DND-41 (cell line): ENCODE measurements around the gene SCNM1.

Experiments used
- ATAC-seq: fragments of 200-7000 bp; cut with Tn5 transposase; 3 replicates; pipeline ENCODE4 v1.9.1; 2021; ENCODE audit warnings: low read depth; ENCODE audit not compliant: insufficient read depth
- DNase-seq: peaks from one replicate; pipeline ENCODE4 v3.0.0-alpha.2; 2020
- H2AFZ ChIP-seq: 2 replicates; pipeline ENCODE4 v1.6.0; 2012; ENCODE audit warnings: low read depth, low read length
- H3K27ac ChIP-seq: 2 replicates; pipeline ENCODE4 v1.5.1; 2012; ENCODE audit warnings: low read length, inconsistent platforms
- H3K27me3 ChIP-seq: fragments of 200-600 bp; sonication (generic); 2 replicates; pipeline ENCODE4 v1.6.0; 2012; ENCODE audit warnings: low read length, mild to moderate bottlenecking, inconsistent platforms; ENCODE audit not compliant: insufficient read depth, poor library complexity
- H3K36me3 ChIP-seq: 2 replicates; pipeline ENCODE4 v1.5.1; 2012; ENCODE audit warnings: low read length, inconsistent platforms; ENCODE audit not compliant: insufficient read depth
- H3K4me1 ChIP-seq: 2 replicates; pipeline ENCODE4 v1.5.1; 2012; ENCODE audit warnings: mild to moderate bottlenecking, low read length; ENCODE audit not compliant: insufficient read depth
- H3K4me2 ChIP-seq: 2 replicates; pipeline ENCODE4 v1.6.0; 2012; ENCODE audit warnings: mild to moderate bottlenecking, moderate library complexity, low read length, inconsistent platforms; ENCODE audit not compliant: insufficient read depth
- H3K4me3 ChIP-seq, 2 experiments: fragments of 200-600 bp in 1 of 2; shearing (Covaris generic) in 1 of 2; 2 replicates each; pipeline ENCODE4 v1.5.1; 2012 to 2016; ENCODE audit warnings: inconsistent platforms in 2 of 2, low read length in 2 of 2, mild to moderate bottlenecking in 2 of 2, low read depth in 1 of 2, moderate library complexity in 1 of 2
- H3K79me2 ChIP-seq: 2 replicates; pipeline ENCODE4 v1.6.0; 2012; ENCODE audit warnings: low read length, inconsistent platforms; ENCODE audit not compliant: insufficient read depth
- H3K9ac ChIP-seq: 2 replicates; pipeline ENCODE4 v1.6.0; 2012; ENCODE audit warnings: low read depth, mild to moderate bottlenecking, inconsistent platforms, low read length, moderate library complexity
- H3K9me3 ChIP-seq: 2 replicates; pipeline ENCODE4 v1.5.1; 2012; ENCODE audit warnings: low read length, moderate library complexity, mild to moderate bottlenecking, inconsistent platforms; ENCODE audit not compliant: insufficient read depth, severe bottlenecking
- H4K20me1 ChIP-seq: 2 replicates; pipeline ENCODE4 v1.6.0; 2012; ENCODE audit warnings: low read length; ENCODE audit not compliant: insufficient read depth
- CTCF ChIP-seq: IDR thresholded peaks from 2 replicates; pipeline ENCODE4 v1.5.1; 2012; ENCODE audit warnings: borderline replicate concordance, low read length, moderate library complexity, mild to moderate bottlenecking; ENCODE audit not compliant: poor library complexity, severe bottlenecking; ENCODE audit errors: extremely low read depth
- EZH2 ChIP-seq: IDR thresholded peaks from 3 replicates; pipeline ENCODE4 v1.6.1; 2012; ENCODE audit warnings: borderline replicate concordance, low read depth, mild to moderate bottlenecking, moderate library complexity, low read length, inconsistent platforms; ENCODE audit not compliant: severe bottlenecking

Gene SCNM1

GRCh38 chr1:151165281-151165737 is 635 bp upstream of the SCNM1 start:
- H3K9ac ChIP-seq, result peak overlapping the region; percentile 71
- H3K79me2 ChIP-seq, result peaks cover 38% of the 10 kb centered on the region
- H3K27ac ChIP-seq, result peak overlapping the region; percentile 90
- TF ChIP-seq CTCF (no peak), EZH2 (no peak)
- no peaks in the 10 kb centered on the region for H3K9me3 ChIP-seq
- DNase-seq (peak; percentile 48), ATAC-seq (peak; percentile 38)
- no peaks in the 10 kb centered on the region for H4K20me1 ChIP-seq
- H3K4me1 ChIP-seq, result peaks cover 31% of the 10 kb centered on the region
- H3K36me3 ChIP-seq, result peaks cover 43% of the 10 kb centered on the region
- H3K27me3 ChIP-seq, result no peaks in the 10 kb centered on the region
- H3K4me3 ChIP-seq, result peak overlapping the region; percentile 89 to 91
- peak overlapping the region; percentile 91 for H2AFZ ChIP-seq
- H3K4me2 ChIP-seq, result peak overlapping the region; percentile 96

DNA sequence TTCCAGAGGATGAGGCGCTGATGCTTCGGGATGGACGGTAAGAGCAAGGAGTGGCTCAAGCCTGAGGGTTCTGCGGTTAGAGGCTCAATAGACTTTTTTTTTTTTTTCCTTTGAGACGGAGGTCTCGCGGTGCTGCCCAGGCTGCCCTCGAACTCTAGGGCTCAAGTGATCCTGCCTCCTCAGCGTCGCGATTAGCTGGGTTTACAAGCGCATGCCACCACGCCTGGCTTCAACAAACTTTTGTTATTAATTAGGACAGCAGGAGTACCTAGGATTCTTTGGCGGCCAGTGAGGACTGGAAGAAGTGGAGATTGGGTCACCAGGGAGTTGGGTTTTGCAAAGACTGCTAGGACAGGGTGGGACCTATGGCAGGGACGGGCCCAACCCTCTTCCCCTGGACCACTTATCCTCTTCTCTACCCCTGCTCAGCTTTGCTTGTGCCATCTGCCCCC is 587 bp downstream of the SCNM1 start:
- H3K36me3 ChIP-seq, result peaks cover 39% of the 10 kb centered on the region
- peak overlapping the region; percentile 96 for H3K4me2 ChIP-seq
- H3K27me3 ChIP-seq, result no peaks in the 10 kb centered on the region
- DNase-seq (peak; percentile 24), ATAC-seq (no peak)
- H3K9me3 ChIP-seq, result no peaks in the 10 kb centered on the region
- peak overlapping the region; percentile 91 for H2AFZ ChIP-seq
- no peak for TF ChIP-seq EZH2
- TF ChIP-seq CTCF, result no peak
- peak overlapping the region; percentile 75 for H3K27ac ChIP-seq
- peaks cover 38% of the 10 kb centered on the region for H3K79me2 ChIP-seq
- peak overlapping the region; percentile 89 to 91 for H3K4me3 ChIP-seq
- H4K20me1 ChIP-seq, result no peaks in the 10 kb centered on the region
- H3K4me1 ChIP-seq, result peaks cover 31% of the 10 kb centered on the region
- peak overlapping the region; percentile 71 for H3K9ac ChIP-seq

DNA sequence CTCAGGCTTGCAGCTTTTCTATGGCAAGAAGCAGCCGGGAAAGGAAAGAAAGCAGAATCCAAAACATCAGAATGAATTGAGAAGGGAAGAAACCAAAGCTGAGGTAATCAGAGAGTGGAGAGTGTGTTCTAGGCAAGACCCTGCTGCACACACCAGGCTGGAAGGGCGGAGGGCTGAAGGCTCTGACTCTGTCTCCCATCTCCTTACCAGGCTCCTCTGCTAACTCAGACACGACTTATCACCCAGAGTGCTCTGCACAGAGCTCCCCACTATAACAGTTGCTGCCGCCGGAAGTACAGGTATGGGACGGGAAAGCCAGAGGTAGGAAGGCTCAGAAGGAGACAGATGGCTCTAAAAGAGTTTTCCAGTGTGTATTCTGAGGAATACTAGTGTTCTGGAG is 1.2 kb downstream of the SCNM1 start:
- no peaks in the 10 kb centered on the region for H3K27me3 ChIP-seq
- TF ChIP-seq CTCF (no peak), EZH2 (no peak)
- no peak overlapping the region for H2AFZ ChIP-seq
- peak overlapping the region; percentile 96 for H3K4me2 ChIP-seq
- peak overlapping the region; percentile 89 to 91; a peak in 3 of 4 replicates for H3K4me3 ChIP-seq
- ATAC-seq (no peak), DNase-seq (no peak)
- H3K27ac ChIP-seq, result peak overlapping the region; percentile 75; the same call in 1 of the 2 replicates
- H3K79me2 ChIP-seq, result peaks cover 38% of the 10 kb centered on the region
- H3K36me3 ChIP-seq, result peaks cover 34% of the 10 kb centered on the region
- H3K9me3 ChIP-seq, result no peaks in the 10 kb centered on the region
- peaks cover 31% of the 10 kb centered on the region for H3K4me1 ChIP-seq
- H4K20me1 ChIP-seq, result no peaks in the 10 kb centered on the region
- H3K9ac ChIP-seq, result peak overlapping the region; percentile 71
